Hippocampal formation (tissue), 2 donors: ENCODE data around the gene ALPI.
"Not testable (repeated sequence)": the region's sequence is repeated elsewhere in the genome, so short reads cannot be mapped to it uniquely, and the experiment has no call there.

Experiments used
- DNase-seq, 2 donors: peaks; one replicate each; lab custom pipeline; 2025; lab: John Stamatoyannopoulos, UW

ALPI gene

GRCh38 chr2:232441922-232442321 is 14.0 kb upstream of the ALPI start:
- DNase-seq, result not testable (repeated sequence)

DNA sequence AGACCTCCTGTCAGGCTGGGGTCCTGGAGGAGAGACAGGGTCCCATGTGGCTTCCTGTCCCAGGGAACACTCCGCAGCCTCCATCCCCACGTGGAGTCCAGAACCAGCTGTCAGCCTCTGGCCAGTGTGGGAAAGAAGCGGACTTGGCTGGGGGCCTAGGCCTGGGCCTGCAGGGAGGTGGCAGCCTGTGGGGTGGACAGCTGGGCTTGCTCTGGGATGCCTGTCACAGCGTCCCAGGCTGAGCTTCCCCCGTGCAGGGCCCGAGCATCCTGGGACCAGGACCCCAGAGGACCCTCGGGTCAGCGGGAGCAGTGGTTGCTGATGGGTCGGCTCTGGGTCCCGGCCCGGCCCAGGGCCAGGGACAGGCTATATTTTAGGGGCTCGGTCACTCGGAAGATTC is 13.5 kb upstream of the ALPI start:
- DNase-seq, result not testable (repeated sequence)

DNA sequence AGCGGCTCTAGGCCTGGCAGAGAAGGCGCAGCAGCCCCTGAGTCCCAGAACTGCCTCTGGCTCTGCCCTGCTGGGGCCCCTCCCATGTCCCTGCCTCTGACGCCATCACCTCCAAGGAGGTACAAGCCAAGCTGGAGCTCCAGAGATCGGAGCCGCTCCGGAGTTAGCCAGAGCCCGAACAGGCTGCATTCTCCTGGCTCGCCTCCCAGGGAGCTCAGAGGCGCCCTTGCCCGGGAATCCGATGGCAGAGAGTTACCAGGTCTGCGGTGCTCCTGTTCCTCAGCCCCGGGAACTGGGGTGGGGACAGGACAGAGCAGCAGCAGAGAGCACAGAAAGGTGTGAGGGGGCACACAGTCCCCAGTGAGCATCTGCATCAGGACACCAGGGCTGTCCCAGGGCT is 12.9 kb upstream of the ALPI start:
- not testable (repeated sequence) for DNase-seq

- not testable (repeated sequence) for DNase-seq
These were observed 12.1 kb upstream of the ALPI start for GRCh38 chr2:232443669-232444408.

GRCh38 chr2:232444409-232445148 is 11.4 kb upstream of the ALPI start:
- DNase-seq, result no peak

- DNase-seq, result not testable (repeated sequence)
These were observed 10.6 kb upstream of the ALPI start for GRCh38 chr2:232445149-232445885.

DNA sequence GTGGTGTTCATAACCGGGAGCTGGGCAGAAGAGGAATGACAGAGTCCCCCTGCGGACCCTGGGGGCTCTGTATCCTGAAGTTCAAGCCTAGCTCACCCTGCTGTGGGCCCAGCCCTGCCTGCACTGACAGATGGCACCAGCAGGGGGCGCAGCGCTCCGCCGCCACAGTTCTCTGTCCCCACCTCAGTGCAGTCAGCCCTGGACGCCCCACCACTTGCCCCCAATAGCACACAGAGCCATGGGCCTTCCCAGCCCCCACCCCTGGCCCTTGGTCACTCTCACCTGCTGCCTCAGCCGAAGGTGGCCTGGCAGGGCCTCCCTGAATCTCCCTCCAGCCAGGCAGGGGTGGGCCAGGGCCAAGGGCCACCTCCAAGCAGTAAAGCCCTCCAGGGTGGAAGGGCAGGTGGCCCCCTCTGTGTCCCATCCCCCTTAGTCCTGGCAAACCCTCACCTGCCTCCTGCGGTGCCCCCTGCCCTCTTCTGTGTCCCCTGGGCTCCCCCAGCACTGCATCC is 9.6 kb upstream of the ALPI start:
- DNase-seq, result not testable (repeated sequence)

GRCh38 chr2:232447091-232447620 is 8.8 kb upstream of the ALPI start:
- no peak for DNase-seq

DNA sequence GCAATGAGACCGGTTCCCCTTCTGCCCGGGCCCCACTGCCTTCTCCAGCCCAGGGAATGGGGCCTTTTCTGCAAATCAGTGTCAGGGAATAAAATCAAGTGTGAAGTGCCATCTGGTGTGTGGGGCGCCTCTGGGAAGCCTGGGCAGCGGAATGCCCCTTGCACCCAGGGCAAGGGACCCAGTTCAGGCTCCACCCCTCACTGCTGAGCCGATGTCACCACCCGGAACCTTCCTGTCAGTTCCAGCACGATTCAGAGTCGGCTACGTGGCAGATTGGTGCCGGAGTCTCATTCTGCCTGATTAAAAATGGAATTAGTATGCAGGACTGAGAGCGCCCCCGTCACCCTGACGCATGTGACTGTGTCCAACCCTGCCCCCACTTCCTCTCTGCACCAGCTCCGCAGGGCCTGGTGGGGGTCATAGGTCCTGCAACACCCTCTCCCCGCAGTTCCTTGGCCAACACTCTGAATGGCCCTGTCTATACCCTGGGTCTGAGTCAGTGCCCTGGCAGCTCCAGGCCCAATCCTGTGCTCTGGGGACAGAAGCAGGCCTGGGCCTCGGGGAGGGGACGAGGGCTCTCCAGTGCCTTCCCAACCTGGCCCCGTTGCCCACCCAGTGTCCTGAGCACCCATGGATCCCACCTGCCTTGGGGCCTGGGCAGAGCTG is 8.2 kb upstream of the ALPI start:
- DNase-seq, result no peak

DNA sequence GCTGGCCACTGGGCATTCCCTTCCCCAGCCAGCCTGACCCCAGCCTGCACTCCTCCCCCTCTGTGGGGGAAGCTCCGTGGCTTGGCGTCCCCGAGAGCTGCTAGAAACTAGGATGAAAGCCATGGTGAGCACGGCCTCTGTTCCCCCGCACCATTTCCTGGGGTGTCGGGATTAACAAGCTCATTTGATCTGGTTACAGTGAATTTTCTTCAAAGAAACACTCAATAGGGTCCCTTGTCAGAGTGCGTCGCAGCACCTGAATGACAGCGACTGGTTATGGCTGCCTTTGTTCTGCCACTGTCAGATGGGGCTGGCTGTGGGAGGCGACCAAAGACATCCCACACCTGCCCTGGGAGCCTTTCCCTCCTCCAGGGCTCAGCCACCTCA is 7.7 kb upstream of the ALPI start:
- no peak for DNase-seq

- DNase-seq, result no peak
These were observed 6.0 kb upstream of the ALPI start for GRCh38 chr2:232449964-232450363.

GRCh38 chr2:232451645-232452044 is 4.3 kb upstream of the ALPI start:
- DNase-seq, result not testable (repeated sequence)

GRCh38 chr2:232454630-232455029 is 1.3 kb upstream of the ALPI start:
- no peak for DNase-seq

- DNase-seq, result no peak
These were observed 555 bp downstream of the ALPI start for GRCh38 chr2:232456296-232457120.

- no peak for DNase-seq
These were observed 1.4 kb downstream of the ALPI start for GRCh38 chr2:232457121-232458011.

GRCh38 chr2:232458051-232458660 is 2.2 kb downstream of the ALPI start:
- no peak for DNase-seq

DNA sequence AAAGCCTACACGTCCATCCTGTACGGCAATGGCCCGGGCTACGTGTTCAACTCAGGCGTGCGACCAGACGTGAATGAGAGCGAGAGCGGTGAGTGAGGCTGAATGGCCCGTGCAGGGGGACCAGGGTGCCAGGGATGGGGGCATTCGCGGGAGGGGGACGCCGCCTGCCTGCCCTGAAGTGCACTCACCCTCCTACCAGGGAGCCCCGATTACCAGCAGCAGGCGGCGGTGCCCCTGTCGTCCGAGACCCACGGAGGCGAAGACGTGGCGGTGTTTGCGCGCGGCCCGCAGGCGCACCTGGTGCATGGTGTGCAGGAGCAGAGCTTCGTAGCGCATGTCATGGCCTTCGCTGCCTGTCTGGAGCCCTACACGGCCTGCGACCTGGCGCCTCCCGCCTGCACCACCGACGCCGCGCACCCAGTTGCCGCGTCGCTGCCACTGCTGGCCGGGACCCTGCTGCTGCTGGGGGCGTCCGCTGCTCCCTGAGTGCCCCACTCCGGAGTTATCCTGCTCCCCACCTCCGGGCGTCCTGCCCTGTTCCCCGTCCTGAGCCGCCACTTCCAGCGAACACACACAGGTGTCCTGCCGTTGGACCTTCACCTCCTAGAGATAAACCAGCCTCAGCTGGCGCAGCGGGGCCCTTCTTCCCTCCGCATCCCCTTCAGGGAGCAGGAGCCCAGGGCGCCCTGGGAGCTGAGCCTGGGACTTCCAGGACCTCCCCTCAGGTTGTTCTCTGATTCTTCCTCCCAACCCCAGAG is 2.9 kb downstream of the ALPI start:
- no peak for DNase-seq

DNA sequence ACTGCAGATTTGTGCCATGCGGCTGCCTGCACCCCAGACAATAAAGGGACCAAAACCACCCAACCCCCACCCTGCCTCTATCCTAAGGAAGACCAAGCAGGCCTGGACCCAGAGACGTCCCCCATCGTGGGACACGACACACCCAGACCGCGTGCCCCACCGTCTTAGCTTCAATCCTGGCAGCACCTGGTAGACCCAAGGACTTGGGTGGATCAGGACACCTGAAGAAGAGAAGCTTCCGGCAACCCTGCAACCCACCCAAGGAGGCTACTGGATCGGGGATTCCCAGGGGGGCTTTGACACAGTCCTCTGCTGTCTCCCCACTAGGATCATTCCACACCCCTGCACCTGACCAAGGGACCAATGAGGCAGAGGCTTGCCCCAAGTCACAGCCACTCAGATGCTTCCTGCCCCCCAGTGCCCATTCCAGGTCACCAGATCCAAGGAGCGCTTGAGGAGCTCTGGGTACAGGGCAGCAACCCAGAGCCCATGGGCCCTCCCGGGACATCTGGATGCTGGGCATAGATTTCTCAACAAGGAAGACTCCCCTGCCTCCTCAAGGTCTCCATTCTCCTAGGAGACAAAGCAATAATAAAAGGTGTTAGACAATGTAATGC is 3.6 kb downstream of the ALPI start:
- DNase-seq, result no peak
